Measurements from ENCODE around the gene CCDC158. TPM values are rescaled to one million over a fixed set of nuclear protein-coding genes. Genes with fewer than 3 reads are reported as not detected.
A peak's percentile ranks its signal among the peaks of the same experiment; 100 is the strongest.

CCDC158 gene
- total and polyA plus RNA-seq, 2 donors (not counting 1 experiment from before 2014, with no cell fraction given): not detected

GRCh38 chr4:76377911-76378310 lies 43.0 kb downstream of the CCDC158 start:
- Histone ChIP-seq H3K4me3 (ENCODE audit: control extremely low read depth in 1 of 5, extremely low read depth in 1 of 5, insufficient read depth in 1 of 5, low read depth in 2 of 5, low read length in 4 of 5) (no peak overlapping the region), H3K9ac (ENCODE audit: low read length) (no peak overlapping the region), H3K36me3 (replicated peaks in 1 of 2; ENCODE audit: control extremely low read depth in 1 of 2, control insufficient read depth in 1 of 2, extremely low read depth in 1 of 2, insufficient read depth in 2 of 2, low read length in 1 of 2) (no peaks in the 10 kb centered on the region), H3K27me3 (replicated peaks in 1 of 4; ENCODE audit: control extremely low read depth in 1 of 4, control insufficient read depth in 3 of 4, insufficient read depth in 4 of 4, low read length in 3 of 4) (no peaks in the 10 kb centered on the region), H2AFZ (ENCODE audit: insufficient read depth, low read depth, low read length, poor library complexity, severe bottlenecking) (no peak overlapping the region), H3K27ac (ENCODE audit: low read length in 2 of 2) (no peak overlapping the region), H3K9me3 (ENCODE audit: control extremely low read depth in 1 of 3, control insufficient read depth in 2 of 3, insufficient read depth in 1 of 3, low read length in 2 of 3) (peaks cover 0 to 9% (median 0%) of the 10 kb centered on the region in 3 donors), H3K79me2 (ENCODE audit: control insufficient read depth, insufficient read depth, low read length) (no peaks in the 10 kb centered on the region), H3K4me2 (replicated peaks; ENCODE audit: low read depth, low read length, poor library complexity, severe bottlenecking) (no peak overlapping the region), H3K4me1 (ENCODE audit: control insufficient read depth in 2 of 2, insufficient read depth in 2 of 2, low read length in 2 of 2) (no peaks in the 10 kb centered on the region), H4K20me1 (ENCODE audit: control insufficient read depth, insufficient read depth, low read length, poor library complexity, severe bottlenecking) (no peaks in the 10 kb centered on the region)
- peaks cover 22% of the 10 kb centered on the region for H3K27me3 Mint-ChIP-seq
- POLR2A ChIA-PET: no interaction called here
- WGBS (ENCODE audit: insufficient coverage): 25% methylated on average over 2 of the region's 5 CpGs
- H3K4me1 Mint-ChIP-seq: no peaks in the 10 kb centered on the region
- TF ChIP-seq CTCF (IDR thresholded peaks at IDR 0.05) (peak; percentile 48), EZH2 (IDR thresholded peaks at IDR 0.05; ENCODE audit: borderline replicate concordance, insufficient read depth, low read depth, low read length, poor library complexity, severe bottlenecking) (no peak)
- H3K9me3 Mint-ChIP-seq (ENCODE audit: insufficient read depth): no peaks in the 10 kb centered on the region
- H3K27ac Mint-ChIP-seq: no peak overlapping the region
- DNase-seq (no peak), ATAC-seq (ENCODE audit: low read depth) (no peak)
- no peak overlapping the region for H3K4me3 Mint-ChIP-seq
- intact Hi-C loops (cut with micrococcal nuclease): loop anchor here (1.0 kb wide), 1 partner anchor 198 kb away; no protein-coding TSS in a partner anchor
- CTCF ChIA-PET: interaction anchor here (0.8 to 3.5 kb wide), 3 partner anchors 15 to 198 kb away, joined by 3 to 35 read pairs (median 6); no protein-coding TSS in a partner anchor

- H3K79me2 ChIP-seq (ENCODE audit: control insufficient read depth, insufficient read depth, low read length): no peaks in the 10 kb centered on the region
- H4K20me1 ChIP-seq (ENCODE audit: control insufficient read depth, insufficient read depth, low read length, poor library complexity, severe bottlenecking): no peaks in the 10 kb centered on the region
- no peak overlapping the region for H3K9ac ChIP-seq (ENCODE audit: low read length)
- ATAC-seq (ENCODE audit: low read depth) (no peak), DNase-seq (no peak)
- no peak overlapping the region for H3K27ac ChIP-seq (ENCODE audit: low read length in 2 of 2)
- WGBS (ENCODE audit: insufficient coverage): 87% methylated on average over 2 of the region's 4 CpGs
- no peak for TF ChIP-seq CTCF (IDR thresholded peaks at IDR 0.05)
- TF ChIP-seq EZH2 (IDR thresholded peaks at IDR 0.05; ENCODE audit: borderline replicate concordance, insufficient read depth, low read depth, low read length, poor library complexity, severe bottlenecking): no peak
- Mint-ChIP-seq H3K9me3 (ENCODE audit: insufficient read depth) (no peaks in the 10 kb centered on the region), H3K4me1 (no peaks in the 10 kb centered on the region), H3K4me3 (no peak overlapping the region), H3K27me3 (peaks cover 22% of the 10 kb centered on the region), H3K27ac (no peak overlapping the region)
- H2AFZ ChIP-seq (ENCODE audit: insufficient read depth, low read depth, low read length, poor library complexity, severe bottlenecking): no peak overlapping the region
- H3K4me1 ChIP-seq (ENCODE audit: control insufficient read depth in 2 of 2, insufficient read depth in 2 of 2, low read length in 2 of 2): no peaks in the 10 kb centered on the region
- H3K4me2 ChIP-seq (replicated peaks; ENCODE audit: low read depth, low read length, poor library complexity, severe bottlenecking): no peak overlapping the region
- POLR2A ChIA-PET: no interaction called here
- intact Hi-C loops (cut with micrococcal nuclease): loop anchor here (1.0 kb wide), 1 partner anchor 197 kb away; no protein-coding TSS in a partner anchor
- no peak overlapping the region for H3K4me3 ChIP-seq (ENCODE audit: control extremely low read depth in 1 of 5, extremely low read depth in 1 of 5, insufficient read depth in 1 of 5, low read depth in 2 of 5, low read length in 4 of 5)
- CTCF ChIA-PET: interaction anchor here (2.0 to 3.5 kb wide), 2 partner anchors 178 to 197 kb away, joined by 6 to 35 read pairs; no protein-coding TSS in a partner anchor
- H3K27me3 ChIP-seq (replicated peaks in 1 of 4; ENCODE audit: control extremely low read depth in 1 of 4, control insufficient read depth in 3 of 4, insufficient read depth in 4 of 4, low read length in 3 of 4): no peaks in the 10 kb centered on the region
- peaks cover 0 to 9% (median 0%) of the 10 kb centered on the region in 3 donors for H3K9me3 ChIP-seq (ENCODE audit: control extremely low read depth in 1 of 3, control insufficient read depth in 2 of 3, insufficient read depth in 1 of 3, low read length in 2 of 3)
- no peaks in the 10 kb centered on the region for H3K36me3 ChIP-seq (replicated peaks in 1 of 2; ENCODE audit: control extremely low read depth in 1 of 2, control insufficient read depth in 1 of 2, extremely low read depth in 1 of 2, insufficient read depth in 2 of 2, low read length in 1 of 2)
These were observed 43.5 kb downstream of the CCDC158 start for GRCh38 chr4:76377481-76377901.

Data from B cell (primary cell).